Activated T-cell treated with anti-CD3 and anti-CD28 coated beads for 48 hours (primary cell): ENCODE results near the gene ITM2A.

ENCODE experiments used
- DNase-seq: peaks from one replicate; pipeline ENCODE4 v3.0.0-alpha.2; 2020; ENCODE audit warnings: low read depth

ITM2A gene

DNA sequence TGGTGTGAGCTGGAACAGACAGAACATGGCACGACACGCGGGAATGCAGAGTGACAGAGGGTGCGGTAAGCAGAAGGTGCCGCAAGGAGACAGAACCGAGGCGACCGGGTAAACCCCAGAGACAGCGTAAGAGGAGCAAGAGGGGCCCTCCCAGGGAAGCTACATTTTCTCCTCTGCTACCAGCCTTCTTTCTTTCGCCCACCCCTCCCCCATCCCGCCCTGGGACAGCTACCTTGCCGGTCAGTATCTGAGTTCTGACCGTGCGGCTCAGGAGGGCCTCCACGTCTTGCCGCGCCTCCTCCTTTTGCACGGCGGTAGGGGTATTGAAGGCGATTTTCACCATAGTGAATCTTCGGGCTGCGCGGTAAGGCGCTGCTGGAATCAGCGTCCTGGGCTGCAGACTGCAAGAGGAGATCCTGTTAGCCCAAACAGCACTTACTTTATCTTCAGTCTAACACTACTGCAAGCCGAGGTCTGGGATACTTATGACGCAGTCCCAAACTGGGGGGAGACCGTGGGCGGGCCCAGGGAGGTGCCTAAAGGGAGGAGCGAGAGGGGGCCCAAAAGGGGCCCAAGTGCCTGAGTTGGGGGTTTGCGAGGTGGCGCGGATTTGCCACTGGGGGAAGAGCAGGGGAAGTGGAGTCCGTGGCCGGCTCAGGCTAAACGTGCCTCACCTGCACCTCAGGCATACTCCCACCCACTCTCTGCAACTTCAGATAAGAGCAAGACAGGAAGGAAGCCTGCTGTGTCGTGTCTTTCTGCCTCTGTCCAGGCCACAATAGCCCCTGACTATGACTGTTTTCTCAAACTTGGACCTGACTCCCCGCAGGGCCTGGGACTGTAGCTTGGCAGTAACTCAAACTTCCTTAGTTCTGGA is at the start of gene ITM2A:
Gene ITM2A (minus strand): TSS at position 462 of the 877 bp plus-strand sequence. CDS start 119 bp downstream, at position 343.
- peak; percentile 35 for DNase-seq

DNA sequence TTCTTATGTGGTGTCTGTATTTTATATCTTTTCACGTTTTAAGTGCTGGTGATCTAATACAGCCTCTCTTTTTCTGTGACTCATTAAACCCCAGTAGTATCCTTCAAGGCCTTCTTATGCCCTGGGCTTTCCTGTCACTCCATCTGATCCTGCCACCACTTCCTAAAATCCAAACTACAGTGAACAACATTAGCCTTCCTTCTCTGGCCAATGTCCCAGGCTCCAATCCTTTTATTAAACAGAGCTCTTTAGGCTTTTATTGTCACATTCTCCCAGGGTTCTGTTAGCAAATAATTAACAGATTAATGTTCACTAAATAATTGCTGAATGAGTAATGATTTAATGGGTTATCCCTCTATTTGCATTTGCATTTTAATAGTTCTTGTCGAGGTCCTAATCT is 47.9 kb upstream of the ITM2A start:
- DNase-seq: no peak

DNA sequence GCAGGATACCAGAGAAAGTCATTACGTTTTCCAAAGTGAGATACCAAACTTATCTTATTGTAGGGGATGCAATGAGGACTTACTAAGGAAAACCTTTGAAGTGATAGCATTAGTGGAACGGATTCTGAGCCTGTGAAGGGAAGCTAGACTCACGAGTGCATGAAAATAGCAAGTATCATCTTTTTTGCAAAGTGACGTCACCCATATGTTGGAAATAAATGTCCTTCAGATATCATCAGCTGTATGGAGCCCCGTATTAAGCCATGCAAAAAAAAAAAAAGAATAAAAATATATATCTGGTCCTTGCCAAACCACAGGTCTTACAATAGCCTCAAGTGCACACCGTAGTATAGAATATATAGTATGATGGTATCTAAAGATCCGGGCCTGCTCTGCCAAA is 46.8 kb upstream of the ITM2A start:
- no peak for DNase-seq

DNA sequence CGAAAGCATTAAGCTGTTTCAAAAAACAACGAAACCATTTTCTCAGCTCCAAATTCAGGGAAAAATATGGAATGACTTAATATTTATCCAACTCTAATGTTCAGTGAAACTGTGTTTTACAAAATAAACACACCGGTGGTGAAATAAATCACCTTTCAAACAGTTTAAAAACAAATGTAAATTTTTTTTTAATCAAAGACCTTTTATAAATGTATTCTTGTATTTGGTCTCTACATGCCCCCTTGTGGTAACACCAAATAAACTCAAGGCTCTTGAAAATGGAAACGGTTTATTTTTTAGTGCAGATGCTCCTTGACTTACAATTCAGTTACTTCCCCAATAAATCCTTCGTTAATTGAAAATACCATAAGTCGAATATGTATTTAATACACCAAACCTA is 45.8 kb upstream of the ITM2A start:
- DNase-seq: no peak

DNA sequence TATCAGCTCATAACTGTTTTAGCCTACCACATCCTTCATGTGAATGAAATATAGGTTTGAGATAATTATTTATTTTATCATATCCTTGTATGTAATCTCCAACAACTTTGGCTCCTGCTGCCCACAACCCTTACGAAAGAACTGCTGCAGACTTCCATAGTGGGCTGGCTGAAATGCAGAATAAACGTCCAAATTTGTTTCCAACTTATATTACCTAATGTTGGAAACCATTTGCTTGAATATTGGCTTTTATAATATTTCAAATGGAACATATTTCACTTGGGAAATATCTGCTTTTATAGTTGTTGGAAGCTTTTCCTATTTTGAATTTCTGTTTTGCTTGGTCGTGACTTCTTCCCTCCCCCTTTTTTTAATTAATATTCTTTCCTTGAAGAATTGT is 45.0 kb upstream of the ITM2A start:
- DNase-seq: no peak

DNA sequence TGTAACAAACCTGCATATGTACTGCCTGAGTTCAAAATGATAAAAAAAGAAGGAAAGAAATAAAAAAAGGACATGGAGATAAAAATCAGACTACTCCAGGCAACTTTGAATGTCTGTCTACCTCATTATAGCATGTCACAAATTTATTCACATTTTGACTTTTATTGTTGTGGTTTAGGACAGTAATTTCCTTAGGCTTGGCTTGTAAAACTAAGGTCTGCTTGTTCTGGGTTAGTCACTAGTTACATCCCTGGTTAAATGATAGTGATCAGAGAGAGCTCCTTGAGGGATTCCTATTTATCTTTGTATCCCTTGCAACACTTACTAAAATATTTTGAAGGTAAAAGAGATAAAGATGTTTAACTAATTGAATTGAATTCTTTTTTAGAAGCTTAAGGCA is 42.5 kb upstream of the ITM2A start:
- no peak for DNase-seq

DNA sequence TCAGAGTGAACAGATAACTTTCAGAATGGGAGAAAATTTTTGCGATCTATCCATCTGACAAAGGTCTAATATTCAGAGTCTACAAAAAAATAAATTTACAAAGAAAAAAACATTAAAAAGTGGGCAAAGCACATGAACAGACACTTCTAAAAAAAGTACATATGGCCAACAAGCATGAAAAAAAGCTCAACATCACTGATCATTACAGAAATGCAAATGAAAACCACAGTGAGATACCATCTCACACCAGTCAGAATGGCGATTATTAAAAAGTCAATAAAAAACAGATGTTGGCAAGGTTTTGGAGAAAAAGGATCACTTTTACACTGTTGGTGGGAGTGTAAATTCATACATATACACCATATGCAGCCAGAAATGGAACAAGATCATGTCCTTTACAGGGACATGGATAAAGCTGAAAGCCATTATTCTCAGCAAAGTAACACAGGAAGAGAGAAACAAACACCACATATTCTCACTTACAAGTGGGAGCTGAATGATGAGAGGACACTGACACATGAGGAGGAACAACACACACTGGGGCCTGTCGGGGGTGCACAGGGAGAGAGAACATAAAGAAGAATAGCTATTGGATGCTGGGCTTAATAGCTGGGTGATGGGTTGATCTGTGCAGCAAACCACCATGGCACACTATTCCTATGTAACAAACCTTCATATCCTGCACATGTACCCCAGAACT is 41.6 kb upstream of the ITM2A start:
- DNase-seq: no peak

DNA sequence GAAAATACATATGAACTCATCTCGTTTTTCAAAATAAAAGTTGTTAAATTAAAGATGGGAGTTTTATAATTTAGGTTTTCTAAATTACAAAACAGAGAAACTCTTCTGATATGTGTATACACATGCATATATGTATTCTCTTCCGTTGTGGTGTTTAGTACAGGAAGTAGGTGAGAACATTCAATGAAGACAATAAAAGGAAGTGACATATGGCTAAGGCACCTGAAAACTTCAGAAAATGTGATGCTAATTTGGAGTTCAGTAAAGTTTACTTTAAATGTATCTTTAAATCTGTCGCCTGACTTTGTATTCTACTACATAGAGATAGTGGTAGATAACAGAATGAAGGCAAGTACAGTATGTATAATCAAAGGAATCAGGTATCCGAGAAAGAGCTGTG is 33.5 kb upstream of the ITM2A start:
- DNase-seq: no peak

DNA sequence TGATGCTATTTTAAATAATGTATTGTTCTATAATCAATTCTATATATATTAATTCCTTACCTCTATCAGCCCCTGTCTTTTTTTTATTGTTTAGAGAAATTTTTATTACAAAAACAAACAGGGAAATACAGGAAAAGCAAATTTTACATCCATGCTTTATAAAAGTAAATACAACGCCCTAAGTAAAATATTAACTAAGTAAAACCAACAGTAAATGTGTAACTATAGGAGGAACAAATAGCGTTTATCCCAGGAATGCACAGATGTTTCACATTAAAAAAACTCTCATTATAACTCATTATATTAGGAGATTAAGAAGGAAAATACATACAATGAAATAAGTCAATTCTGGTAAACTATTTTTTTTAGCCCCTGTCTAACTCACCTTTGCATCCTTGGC is 8.2 kb upstream of the ITM2A start:
- no peak for DNase-seq

DNA sequence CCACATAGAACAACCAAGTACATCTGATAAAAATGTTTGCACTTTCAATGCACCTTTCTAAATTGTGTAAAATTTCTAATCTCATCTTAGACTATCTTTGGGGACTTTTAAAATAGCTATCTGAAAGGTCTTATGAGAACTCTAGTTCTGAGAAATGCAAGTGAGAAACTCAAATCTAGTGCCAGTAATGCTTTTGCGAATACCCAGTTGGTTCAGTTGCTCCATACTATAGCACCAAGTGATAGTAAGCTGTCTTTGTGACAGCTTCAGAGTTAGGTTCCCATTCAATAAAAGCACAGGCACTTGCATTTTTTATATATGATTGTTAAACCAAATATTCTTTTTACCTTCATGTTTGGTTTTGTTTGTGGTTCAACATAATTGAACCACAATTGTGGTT is 4.5 kb upstream of the ITM2A start:
- DNase-seq: no peak

DNA sequence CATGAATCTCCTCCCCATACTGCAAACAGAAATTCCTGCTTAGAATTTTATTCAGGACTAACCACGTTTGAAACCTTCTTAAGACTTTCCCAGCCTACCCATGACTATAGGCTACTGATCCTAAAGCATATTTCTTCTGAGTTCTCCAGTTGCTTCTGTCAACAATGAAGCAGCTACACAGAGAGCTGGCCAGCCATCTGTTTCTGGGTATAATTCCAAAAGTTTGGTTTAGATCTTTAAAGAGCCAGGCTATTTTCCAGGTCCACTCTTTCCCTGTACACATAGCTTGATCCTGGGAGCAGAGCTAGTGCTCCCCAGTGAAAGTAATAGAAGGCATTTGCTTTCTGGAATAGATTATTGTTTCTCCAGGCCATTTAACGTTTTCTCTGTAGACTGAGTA is 4.0 kb upstream of the ITM2A start:
- no peak for DNase-seq

DNA sequence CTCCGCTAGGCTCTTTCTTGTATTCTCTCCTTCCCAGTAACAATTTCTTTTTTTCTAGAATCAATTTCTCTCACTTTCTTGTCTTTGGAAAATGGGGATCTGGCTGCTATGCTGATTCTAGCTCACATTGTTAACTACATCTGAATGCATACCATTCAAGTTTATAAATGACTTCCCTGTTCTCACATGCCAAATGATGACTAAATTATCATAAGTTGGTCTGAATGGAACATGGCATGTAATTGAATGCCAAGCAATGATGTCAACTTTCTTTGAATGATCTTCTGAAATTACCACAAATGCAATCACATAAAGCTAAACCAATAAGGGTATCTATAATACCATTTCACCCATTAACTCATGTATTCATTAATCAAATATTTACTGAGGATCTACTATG is 2.7 kb upstream of the ITM2A start:
- DNase-seq: no peak

DNA sequence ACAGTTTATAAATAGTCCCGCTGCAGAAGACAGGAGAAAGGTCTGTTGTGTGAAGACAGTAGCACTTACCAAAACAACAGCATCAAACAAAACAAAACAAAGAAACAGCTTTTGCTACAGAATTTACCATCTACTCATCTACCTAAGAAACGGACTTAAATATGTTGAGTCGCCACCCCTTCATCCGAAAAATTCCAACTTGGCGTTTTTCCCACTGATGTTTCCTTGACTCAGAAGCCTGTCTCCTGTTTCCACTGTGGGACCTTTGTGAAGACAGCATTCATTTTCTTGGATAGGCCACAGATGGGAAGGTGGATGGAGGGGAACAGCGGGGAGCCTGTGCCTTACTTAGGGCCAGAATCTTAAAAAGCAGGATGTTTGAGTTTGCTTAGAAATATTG is 1.3 kb upstream of the ITM2A start:
- no peak for DNase-seq

DNA sequence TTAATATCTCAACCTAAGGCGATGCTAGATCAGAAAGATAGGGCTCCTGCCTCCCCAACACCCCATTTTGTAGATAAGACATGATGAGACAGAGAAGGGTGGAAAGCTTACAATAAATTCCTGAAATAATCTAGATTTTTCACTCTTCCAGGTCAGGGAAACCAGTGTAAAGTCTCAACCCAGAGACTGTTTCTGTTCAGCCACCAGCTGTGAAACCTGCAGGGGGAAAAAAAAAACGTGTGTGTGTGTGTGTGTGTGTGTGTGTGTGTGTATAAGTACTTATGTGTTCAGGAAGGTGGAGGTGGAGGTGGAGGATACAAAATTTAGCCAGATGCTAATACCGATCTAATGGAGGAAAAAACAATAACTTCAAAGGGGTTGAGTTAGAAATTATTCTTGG is 773 bp upstream of the ITM2A start:
- no peak for DNase-seq

DNA sequence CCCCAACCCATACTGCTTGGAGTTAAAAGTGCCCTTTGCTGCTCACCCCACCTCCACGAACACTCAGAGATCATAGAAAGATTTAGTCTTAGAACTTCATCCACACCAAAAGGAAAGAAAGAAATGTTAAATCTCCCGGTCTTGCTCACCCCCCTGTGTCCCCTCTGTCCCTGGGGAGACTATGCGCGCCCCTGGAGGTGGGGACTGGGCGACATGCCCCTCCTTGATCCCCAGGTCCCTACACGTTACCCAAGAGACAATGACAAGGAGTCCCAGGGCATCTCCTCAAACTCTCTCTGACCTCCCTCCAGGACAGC is 620 bp downstream of the ITM2A start:
- no peak for DNase-seq

DNA sequence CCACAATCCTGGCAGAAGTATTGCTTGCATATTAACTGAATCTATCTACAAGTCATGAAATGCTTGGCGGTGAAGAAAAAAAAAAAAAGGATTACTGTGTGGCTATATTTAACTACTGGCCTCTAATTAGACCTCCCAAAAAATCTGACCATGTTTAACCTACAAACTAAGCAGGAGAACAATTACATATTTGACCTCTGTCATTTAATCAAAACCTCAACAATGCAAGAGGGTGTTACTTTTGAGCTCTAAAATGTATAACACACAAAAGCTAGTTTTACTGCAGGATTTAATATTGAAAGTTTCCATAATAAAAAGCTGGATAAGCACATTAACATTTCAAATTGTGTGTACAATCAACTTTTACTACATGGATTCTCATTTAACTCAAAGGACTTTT is 1.5 kb downstream of the ITM2A start:
- no peak for DNase-seq

DNA sequence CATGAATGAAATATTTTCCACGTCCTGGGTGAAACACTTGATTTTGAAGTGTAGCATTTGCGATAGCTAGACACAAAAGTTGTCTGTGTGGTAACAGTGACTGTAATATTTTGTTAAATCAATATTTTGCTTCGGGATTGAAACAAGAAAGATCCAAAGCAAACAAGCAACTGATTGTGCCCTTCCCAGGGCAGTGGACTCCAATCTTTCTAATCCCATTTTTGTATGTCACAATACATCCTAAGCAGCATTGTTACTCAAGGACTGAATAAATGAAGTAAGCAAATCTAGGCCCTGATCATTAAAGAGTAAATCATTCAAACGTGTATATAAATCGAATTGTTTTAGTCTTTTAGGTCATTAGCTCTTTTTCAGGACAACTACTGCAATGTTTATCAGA is 2.8 kb downstream of the ITM2A start:
- no peak for DNase-seq

DNA sequence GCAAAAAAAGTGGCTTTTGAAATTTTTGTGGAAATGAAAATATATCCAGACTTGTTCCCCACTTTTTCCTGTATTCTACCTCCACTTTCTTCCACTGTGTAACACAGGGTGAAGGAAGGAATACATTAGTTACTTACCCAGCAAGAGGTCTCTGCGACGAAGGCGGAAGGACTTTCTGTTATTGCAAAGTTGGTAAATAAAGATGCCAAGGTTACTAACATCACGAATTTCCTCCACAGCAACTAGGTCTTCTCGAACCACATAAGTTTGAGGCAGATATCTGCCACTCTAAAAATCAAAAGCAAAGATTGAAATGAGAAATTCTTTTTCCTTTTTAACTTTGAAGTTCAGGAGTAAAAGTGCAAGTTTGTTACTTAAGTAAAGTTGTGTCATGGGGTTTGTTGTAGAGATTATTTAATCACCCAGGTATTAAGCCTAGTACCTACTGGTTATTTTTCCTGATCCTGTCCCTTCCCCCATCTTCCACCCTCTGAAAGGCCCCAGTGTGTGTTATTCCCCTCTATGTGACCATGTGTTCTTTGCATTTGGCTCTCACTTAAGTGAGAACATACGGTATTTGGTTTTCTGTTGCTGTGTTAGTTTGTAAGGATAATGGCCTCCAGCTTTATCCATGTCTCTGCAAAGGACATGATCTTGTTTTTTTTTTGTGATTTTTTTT is 5.8 kb downstream of the ITM2A start:
- no peak for DNase-seq

DNA sequence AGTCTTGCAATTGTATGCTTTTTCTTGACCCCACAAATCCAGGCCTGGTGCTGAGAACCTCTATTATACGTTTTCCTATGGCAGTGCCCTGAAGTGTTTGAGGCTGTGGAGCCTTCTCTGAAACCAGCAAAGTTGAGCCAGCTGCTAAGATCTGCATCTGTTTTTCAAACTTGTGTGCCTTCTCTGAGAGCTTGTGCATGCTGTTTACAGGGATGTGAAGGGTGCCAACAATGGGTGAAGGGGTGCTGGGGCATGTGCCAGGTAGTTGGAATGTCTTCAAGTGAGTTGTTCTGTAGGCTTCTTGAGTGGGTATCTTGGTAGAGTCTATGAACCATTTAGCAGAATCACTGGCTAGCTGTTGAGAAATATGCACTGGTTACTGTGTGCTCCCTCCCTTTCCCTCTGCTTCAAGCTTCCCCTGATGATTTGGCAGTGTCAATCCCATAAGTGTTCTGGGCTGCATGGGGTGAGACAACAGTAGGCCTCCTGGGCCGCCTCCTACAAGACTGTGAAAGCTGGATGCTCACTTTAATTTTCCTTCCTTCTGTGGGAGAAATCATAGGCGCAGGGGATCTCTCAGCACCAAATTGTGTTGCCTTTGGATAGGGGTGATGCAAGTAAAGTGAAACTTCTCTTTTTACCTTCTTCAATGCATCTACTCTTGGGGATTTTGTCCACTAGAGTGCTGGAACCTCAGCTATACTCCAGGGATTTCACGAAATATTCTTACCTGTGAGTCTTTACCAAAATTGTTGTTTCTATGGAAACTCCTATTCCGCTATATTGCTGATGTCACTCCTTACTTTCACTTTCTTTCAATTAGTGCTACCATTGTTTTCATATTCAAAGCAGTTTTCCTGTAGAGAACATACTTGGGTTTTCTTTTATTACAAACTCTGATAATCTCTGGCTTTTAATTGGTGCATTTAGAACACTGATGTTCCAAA is 30.0 kb downstream of the ITM2A start:
- no peak for DNase-seq

DNA sequence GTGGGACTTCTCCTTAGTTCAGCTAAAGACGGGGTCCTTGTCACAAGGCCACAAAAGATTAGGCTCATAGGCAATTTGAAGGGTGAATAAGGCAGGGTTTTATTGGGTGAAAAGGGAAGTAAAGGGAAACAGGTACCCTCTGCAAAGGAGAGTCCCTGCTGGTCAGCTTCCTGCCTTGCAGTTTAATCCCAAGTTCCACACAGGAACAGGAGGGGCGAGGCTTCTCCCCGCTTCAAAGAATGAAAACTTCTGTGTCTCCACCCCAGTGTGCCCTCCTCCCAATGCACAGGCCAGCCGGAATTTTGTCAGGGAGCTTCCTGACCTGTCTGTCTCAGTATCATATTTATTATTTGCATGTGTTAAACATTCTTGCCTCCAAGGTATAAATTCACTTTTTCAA is 37.1 kb downstream of the ITM2A start:
- DNase-seq: no peak

DNA sequence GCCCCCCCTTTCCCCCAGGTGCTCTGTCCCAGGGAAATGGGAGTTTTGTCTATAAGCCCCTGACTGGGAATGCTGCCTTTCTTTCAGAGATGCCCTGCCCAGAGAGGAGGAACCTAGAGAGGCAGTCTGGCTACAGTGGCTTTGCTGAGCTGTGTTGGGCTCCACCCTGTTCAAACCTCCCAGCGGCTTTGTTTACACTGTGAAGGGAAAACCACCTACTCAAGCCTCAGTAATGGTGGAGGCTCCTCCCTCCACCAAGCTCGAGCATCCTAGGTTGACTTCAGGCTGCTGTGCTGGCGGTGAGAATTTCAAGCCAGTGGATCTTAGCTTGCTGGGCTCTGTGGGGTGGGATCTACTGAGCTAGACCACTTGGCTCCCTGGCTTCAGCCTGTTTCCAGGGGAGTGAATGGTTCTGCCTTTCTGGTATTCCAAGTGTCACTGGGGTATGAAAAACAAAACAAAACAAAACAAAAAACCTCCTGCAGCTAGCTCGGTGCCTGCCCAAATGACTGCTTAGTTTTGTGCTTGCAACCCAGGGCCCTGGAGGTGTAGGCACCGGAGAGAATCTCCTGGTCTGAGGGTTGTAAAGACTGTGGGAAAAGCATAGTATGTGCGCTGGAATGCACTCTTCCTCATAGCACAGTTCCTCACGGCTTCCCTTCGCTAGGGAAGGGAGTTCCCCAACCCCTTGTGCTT is 41.7 kb downstream of the ITM2A start:
- DNase-seq: no peak
